HG02970 (cell line): ENCODE measurements around the gene ADISSP.

Experiments used
- ATAC-seq: cut with Tn5 transposase; IDR thresholded peaks from one replicate; pipeline ENCODE4 v1.9.1; 2021; ENCODE audit warnings: mild to moderate bottlenecking, moderate library complexity, moderate number of reproducible peaks; ENCODE audit not compliant: unreplicated experiment, low FRiP score

Gene ADISSP

GRCh38 chr20:3723284-3723683, 44.3 kb downstream of the ADISSP start:
- ATAC-seq: no peak

GRCh38 chr20:3721912-3722311, 45.6 kb downstream of the ADISSP start:
- ATAC-seq: no peak

- no peak for ATAC-seq
Observed at GRCh38 chr20:3720626-3721025, 46.9 kb downstream of the ADISSP start.

GRCh38 chr20:3720068-3720467, 47.5 kb downstream of the ADISSP start:
- no peak for ATAC-seq

- ATAC-seq: no peak
Observed at GRCh38 chr20:3719046-3719445, 48.5 kb downstream of the ADISSP start.

- ATAC-seq: no peak
Observed at GRCh38 chr20:3716195-3716834, 51.2 kb downstream of the ADISSP start.

GRCh38 chr20:3714092-3714491, 53.5 kb downstream of the ADISSP start:
- ATAC-seq: no peak

- ATAC-seq: no peak
Observed at GRCh38 chr20:3712279-3712873, 55.2 kb downstream of the ADISSP start, which contains the start of gene SIGLEC1. SIGLEC1 (minus strand) TSS chr20:3712600; CDS start chr20:3707128, 5,472 bp downstream.

- ATAC-seq: no peak
Observed at GRCh38 chr20:3711484-3711941, 56.0 kb downstream of the ADISSP start.

- no peak for ATAC-seq
Observed at GRCh38 chr20:3710703-3711483, 56.7 kb downstream of the ADISSP start.

- ATAC-seq: no peak
Observed at GRCh38 chr20:3710011-3710466, 57.5 kb downstream of the ADISSP start.

- no peak for ATAC-seq
Observed at GRCh38 chr20:3707508-3707899, 60.0 kb downstream of the ADISSP start.

GRCh38 chr20:3706774-3707507, 60.6 kb downstream of the ADISSP start:
- ATAC-seq: no peak

GRCh38 chr20:3705970-3706739, 61.4 kb downstream of the ADISSP start:
- no peak for ATAC-seq

- ATAC-seq: no peak
Observed at GRCh38 chr20:3705491-3705969, 62.0 kb downstream of the ADISSP start.

- no peak for ATAC-seq
Observed at GRCh38 chr20:3704087-3704486, 63.5 kb downstream of the ADISSP start.
